Smooth muscle cell (in vitro differentiated cells): ENCODE measurements around the gene DIP2C. TPM values are rescaled to one million over a fixed set of nuclear protein-coding genes. Genes with fewer than 3 reads are reported as not detected.

ENCODE experiments used
- DNase-seq: peaks from one replicate; lab custom pipeline; 2025; ENCODE audit not compliant: unreplicated experiment; lab: John Stamatoyannopoulos, UW
- H2AFZ ChIP-seq: fragments of 200-600 bp; sonication (generic); 2 replicates; pipeline ENCODE4 v1.6.0; 2016; ENCODE audit warnings: antibody characterized with exemption, low read depth, mild to moderate bottlenecking
- H3F3A ChIP-seq: fragments of 200-600 bp; sonication (generic); 2 replicates; pipeline ENCODE4 v1.6.0; 2017; ENCODE audit warnings: antibody characterized with exemption, low read depth
- H3K27ac ChIP-seq: fragments of 200-600 bp; sonication (generic); 2 replicates; pipeline ENCODE4 v1.5.1; 2016; ENCODE audit warnings: low read depth, mild to moderate bottlenecking
- H3K27me3 ChIP-seq: fragments of 200-600 bp; sonication (generic); 2 replicates; pipeline ENCODE4 v1.6.1; 2016; ENCODE audit warnings: low read depth, mild to moderate bottlenecking
- H3K36me3 ChIP-seq: fragments of 200-600 bp; sonication (generic); 2 replicates; pipeline ENCODE4 v1.5.1; 2016; ENCODE audit warnings: low read depth
- H3K4me1 ChIP-seq: fragments of 200-600 bp; sonication (generic); 2 replicates; pipeline ENCODE4 v1.5.1; 2016; ENCODE audit warnings: low read depth
- H3K4me2 ChIP-seq: fragments of 200-600 bp; sonication (generic); 2 replicates; pipeline ENCODE4 v1.6.0; 2016; ENCODE audit warnings: mild to moderate bottlenecking
- H3K4me3 ChIP-seq: fragments of 200-600 bp; sonication (generic); 2 replicates; pipeline ENCODE4 v1.5.1; 2016; ENCODE audit warnings: mild to moderate bottlenecking
- H3K79me2 ChIP-seq: fragments of 200-600 bp; sonication (generic); 2 replicates; pipeline ENCODE4 v1.6.0; 2016; ENCODE audit warnings: low read depth, mild to moderate bottlenecking
- H3K9ac ChIP-seq: fragments of 200-600 bp; sonication (generic); 2 replicates; pipeline ENCODE4 v1.6.0; 2016; ENCODE audit warnings: low read depth
- H3K9me3 ChIP-seq: fragments of 200-600 bp; sonication (generic); replicated peaks from 2 replicates; pipeline ENCODE4 v1.5.1; 2016; ENCODE audit warnings: low read depth
- H4K20me1 ChIP-seq: fragments of 200-600 bp; sonication (generic); 2 replicates; pipeline ENCODE4 v1.6.0; 2016; ENCODE audit warnings: low read depth
- CTCF ChIP-seq: fragments of 200-600 bp; sonication (generic); IDR thresholded peaks from 2 replicates; pipeline ENCODE4 v1.5.1; 2017; ENCODE audit warnings: borderline replicate concordance, mild to moderate bottlenecking, antibody characterized with exemption; ENCODE audit not compliant: insufficient read depth, poor library complexity, severe bottlenecking
- WGBS: methylation state at CpG from one replicate; pipeline ENCODE4 v1.1.7; 2016; ENCODE audit warnings: low lambda C conversion rate; 5-methylcytosine and 5-hydroxymethylcytosine counted together
- polyA plus RNA-seq: library from polyadenylated mRNA; unstranded; fragments of >200 nt; fragmentation: Nextera tagmentation; extraction: Ambion mirVana; gene quantifications from 2 replicates; pipeline ENCODE4 v1.2.1, GENCODE V29; 2016
- total RNA-seq: library from RNA; depleted of rRNA; stranded (reverse); fragments of >200 nt; gene quantifications from 2 replicates; pipeline ENCODE4 v1.2.3, GENCODE V29; 2014

DIP2C gene
- total and polyA plus RNA-seq, 2 experiments from 2014 or later = 14.9 to 15.3 TPM

DNA sequence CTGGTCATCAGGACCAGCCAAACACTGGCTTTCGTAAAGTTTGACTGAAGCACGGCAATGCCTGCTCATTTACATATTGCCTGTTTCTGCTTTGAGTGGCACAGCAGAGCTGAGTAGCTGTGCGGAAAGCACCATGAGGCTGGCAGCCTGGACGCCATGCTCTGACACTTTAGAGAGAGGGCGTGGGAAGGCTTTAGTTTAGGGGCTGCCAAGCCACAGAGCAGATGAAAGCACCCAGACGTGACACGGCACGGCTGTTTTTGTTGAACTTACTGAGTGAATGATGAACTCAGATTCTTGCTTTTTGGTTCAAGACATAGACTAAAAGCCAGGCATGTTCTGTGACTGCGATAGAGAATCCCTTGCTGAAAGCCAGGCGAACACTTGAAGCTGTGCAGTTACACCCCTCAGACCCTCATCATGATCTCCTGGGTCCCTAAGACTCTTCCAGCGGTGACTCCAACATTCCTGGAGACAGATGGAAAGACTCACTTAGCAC lies 372.1 kb downstream of the DIP2C start:
- DNase-seq = no peak
- H2AFZ ChIP-seq = no peak overlapping the region

DNA sequence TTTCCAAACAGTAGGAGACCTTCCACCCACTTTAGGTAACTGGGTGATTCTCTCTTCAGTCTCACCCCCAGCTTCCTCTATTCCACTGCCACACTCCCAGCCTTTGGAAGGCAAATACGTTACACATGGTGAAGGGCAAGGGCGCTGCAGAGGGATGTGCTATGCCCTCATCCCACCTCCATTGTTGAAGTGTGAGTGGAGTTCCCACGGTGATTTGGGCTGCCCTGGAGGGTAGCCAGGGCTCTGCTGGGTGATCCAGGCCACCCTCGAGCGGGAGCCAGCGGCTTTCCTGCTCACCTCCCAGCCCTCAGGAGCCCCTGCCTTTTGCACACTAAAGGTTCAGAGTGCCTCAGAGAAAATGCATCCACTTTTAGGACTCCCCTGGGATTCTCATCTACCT lies 373.1 kb downstream of the DIP2C start:
- Histone ChIP-seq H3K27ac (no peak overlapping the region), H3F3A (no peaks in the 10 kb centered on the region), H3K4me3 (no peak overlapping the region), H3K27me3 (no peaks in the 10 kb centered on the region), H3K79me2 (no peaks in the 10 kb centered on the region), H3K4me1 (no peaks in the 10 kb centered on the region), H3K9me3 (no peaks in the 10 kb centered on the region), H3K36me3 (no peaks in the 10 kb centered on the region), H3K9ac (no peak overlapping the region), H3K4me2 (no peak overlapping the region), H2AFZ (no peak overlapping the region), H4K20me1 (peaks cover 9% of the 10 kb centered on the region)
- no peak for DNase-seq
- 98% methylated on average over 6 of the region's 6 CpGs for WGBS
- TF ChIP-seq CTCF = no peak

More for the DNA sequence above, 372.1 kb downstream of the DIP2C start:
- no peak overlapping the region for H3K27ac ChIP-seq
- H3K9ac ChIP-seq = no peak overlapping the region
- peaks cover 9% of the 10 kb centered on the region for H4K20me1 ChIP-seq
- H3K36me3 ChIP-seq = no peaks in the 10 kb centered on the region
- H3F3A ChIP-seq = no peaks in the 10 kb centered on the region
- TF ChIP-seq CTCF = no peak
- no peaks in the 10 kb centered on the region for H3K4me1 ChIP-seq
- WGBS = 70% methylated on average over 11 of the region's 11 CpGs
- no peaks in the 10 kb centered on the region for H3K27me3 ChIP-seq
- H3K9me3 ChIP-seq = no peaks in the 10 kb centered on the region
- H3K4me3 ChIP-seq = no peak overlapping the region
- H3K79me2 ChIP-seq = no peaks in the 10 kb centered on the region
- no peak overlapping the region for H3K4me2 ChIP-seq

DNA sequence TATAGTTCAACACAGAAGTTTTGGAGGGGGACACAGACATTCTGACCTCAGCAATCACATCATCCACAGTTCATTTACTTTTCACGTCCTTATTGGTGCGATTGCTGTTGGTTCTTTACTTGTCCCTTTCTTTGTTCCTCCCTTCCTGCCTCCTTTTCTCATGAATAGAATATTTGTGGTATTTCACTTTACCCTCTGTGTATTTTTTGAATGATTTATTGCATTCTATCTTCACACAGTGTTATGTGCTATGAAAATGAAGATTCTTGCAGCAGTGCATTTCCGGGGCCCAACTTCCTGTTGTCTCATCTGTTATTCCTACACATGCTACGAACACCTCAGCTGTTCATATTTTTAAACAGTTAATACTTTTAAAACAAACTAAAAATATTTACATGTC lies 374.6 kb downstream of the DIP2C start:
- no peaks in the 10 kb centered on the region for H3K27me3 ChIP-seq
- H3F3A ChIP-seq = no peaks in the 10 kb centered on the region
- no peaks in the 10 kb centered on the region for H3K9me3 ChIP-seq
- H3K4me2 ChIP-seq = no peak overlapping the region
- no peaks in the 10 kb centered on the region for H3K4me1 ChIP-seq
- WGBS = 96% methylated on average over 4 of the region's 4 CpGs
- no peak overlapping the region for H3K27ac ChIP-seq
- no peak for TF ChIP-seq CTCF
- H2AFZ ChIP-seq = no peak overlapping the region
- H3K79me2 ChIP-seq = no peaks in the 10 kb centered on the region
- no peak for DNase-seq
- H3K4me3 ChIP-seq = no peak overlapping the region
- H3K36me3 ChIP-seq = peaks cover under 1% of the 10 kb centered on the region
- H3K9ac ChIP-seq = no peak overlapping the region
- H4K20me1 ChIP-seq = peaks cover 9% of the 10 kb centered on the region

- TF ChIP-seq CTCF = no peak
- no peak overlapping the region for H3K4me2 ChIP-seq
- no peaks in the 10 kb centered on the region for H3K79me2 ChIP-seq
- 86% methylated on average over 13 of the region's 13 CpGs for WGBS
- peaks cover 4% of the 10 kb centered on the region for H3K36me3 ChIP-seq
- H3K4me3 ChIP-seq = no peak overlapping the region
- no peaks in the 10 kb centered on the region for H3K9me3 ChIP-seq
- no peak overlapping the region for H3K9ac ChIP-seq
- H3K4me1 ChIP-seq = no peaks in the 10 kb centered on the region
- peaks cover 9% of the 10 kb centered on the region for H4K20me1 ChIP-seq
- no peaks in the 10 kb centered on the region for H3K27me3 ChIP-seq
- no peak overlapping the region for H3K27ac ChIP-seq
- H2AFZ ChIP-seq = no peak overlapping the region
- H3F3A ChIP-seq = no peaks in the 10 kb centered on the region
- DNase-seq = no peak
These were observed 375.1 kb downstream of the DIP2C start for GRCh38 chr10:314381-314780.
